ENCODE data around the gene STRAP. TPM values are rescaled to one million over a fixed set of nuclear protein-coding genes. Genes with fewer than 3 reads are reported as not detected.

The STRAP gene
- total and polyA plus RNA-seq, 10 of the 15 experiments (the other 5 are each of a cell fraction or from before 2014, with no cell fraction given): 64.3 to 281 (median 119) TPM

DNA sequence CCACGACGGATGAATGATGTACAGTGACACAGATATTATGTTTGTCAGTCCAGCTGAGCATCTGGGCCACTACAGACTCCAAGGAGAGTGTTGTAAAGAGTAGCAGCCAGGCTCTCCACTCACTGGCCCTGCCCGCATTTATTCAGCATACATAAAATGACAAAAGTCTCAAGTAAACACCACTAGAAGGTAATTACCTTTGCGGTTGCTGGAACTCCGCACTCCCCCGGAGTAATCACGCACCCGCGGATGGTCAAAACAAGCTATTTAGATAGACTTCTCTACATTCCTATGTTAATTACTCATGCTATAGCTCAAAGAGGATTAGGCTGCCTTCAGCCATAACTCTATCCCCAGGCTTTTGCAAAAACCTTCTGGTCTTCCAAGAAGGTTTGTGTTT, 18.8 kb upstream of the STRAP start (continued):
- TF ChIP-seq, protein P1, sequence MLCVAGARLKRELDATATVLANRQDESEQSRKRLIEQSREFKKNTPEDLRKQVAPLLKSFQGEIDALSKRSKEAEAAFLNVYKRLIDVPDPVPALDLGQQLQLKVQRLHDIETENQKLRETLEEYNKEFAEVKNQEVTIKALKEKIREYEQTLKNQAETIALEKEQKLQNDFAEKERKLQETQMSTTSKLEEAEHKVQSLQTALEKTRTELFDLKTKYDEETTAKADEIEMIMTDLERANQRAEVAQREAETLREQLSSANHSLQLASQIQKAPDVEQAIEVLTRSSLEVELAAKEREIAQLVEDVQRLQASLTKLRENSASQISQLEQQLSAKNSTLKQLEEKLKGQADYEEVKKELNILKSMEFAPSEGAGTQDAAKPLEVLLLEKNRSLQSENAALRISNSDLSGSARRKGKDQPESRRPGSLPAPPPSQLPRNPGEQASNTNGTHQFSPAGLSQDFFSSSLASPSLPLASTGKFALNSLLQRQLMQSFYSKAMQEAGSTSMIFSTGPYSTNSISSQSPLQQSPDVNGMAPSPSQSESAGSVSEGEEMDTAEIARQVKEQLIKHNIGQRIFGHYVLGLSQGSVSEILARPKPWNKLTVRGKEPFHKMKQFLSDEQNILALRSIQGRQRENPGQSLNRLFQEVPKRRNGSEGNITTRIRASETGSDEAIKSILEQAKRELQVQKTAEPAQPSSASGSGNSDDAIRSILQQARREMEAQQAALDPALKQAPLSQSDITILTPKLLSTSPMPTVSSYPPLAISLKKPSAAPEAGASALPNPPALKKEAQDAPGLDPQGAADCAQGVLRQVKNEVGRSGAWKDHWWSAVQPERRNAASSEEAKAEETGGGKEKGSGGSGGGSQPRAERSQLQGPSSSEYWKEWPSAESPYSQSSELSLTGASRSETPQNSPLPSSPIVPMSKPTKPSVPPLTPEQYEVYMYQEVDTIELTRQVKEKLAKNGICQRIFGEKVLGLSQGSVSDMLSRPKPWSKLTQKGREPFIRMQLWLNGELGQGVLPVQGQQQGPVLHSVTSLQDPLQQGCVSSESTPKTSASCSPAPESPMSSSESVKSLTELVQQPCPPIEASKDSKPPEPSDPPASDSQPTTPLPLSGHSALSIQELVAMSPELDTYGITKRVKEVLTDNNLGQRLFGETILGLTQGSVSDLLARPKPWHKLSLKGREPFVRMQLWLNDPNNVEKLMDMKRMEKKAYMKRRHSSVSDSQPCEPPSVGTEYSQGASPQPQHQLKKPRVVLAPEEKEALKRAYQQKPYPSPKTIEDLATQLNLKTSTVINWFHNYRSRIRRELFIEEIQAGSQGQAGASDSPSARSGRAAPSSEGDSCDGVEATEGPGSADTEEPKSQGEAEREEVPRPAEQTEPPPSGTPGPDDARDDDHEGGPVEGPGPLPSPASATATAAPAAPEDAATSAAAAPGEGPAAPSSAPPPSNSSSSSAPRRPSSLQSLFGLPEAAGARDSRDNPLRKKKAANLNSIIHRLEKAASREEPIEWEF (IDR thresholded peaks at IDR 0.05; ENCODE audit: insufficient replicate concordance, low read depth, low read length): no peak
- TF ChIP-seq DPF2 (IDR thresholded peaks at IDR 0.05): no peak
- TF ChIP-seq MYB (IDR thresholded peaks at IDR 0.05; ENCODE audit: borderline replicate concordance, low read depth, low read length): no peak
- TF ChIP-seq RELA (IDR thresholded peaks at IDR 0.05; ENCODE audit: borderline replicate concordance, partially characterized antibody): no peak
- no peak for TF ChIP-seq NFYB (IDR thresholded peaks at IDR 0.05; ENCODE audit: insufficient read depth, low read depth, low read length)
- no peak for TF ChIP-seq RFX5 (IDR thresholded peaks at IDR 0.05; ENCODE audit: low read depth, low read length)
- TF ChIP-seq CREB1 (IDR thresholded peaks at IDR 0.05; ENCODE audit: low read depth): no peak
- TF ChIP-seq ZSCAN29 (IDR thresholded peaks at IDR 0.05): no peak
- TF ChIP-seq MTA2 (IDR thresholded peaks at IDR 0.05; ENCODE audit: low read depth): no peak

Data from GM12878 (cell line).